ENCODE data around the gene WWOX.

Gene WWOX

DNA sequence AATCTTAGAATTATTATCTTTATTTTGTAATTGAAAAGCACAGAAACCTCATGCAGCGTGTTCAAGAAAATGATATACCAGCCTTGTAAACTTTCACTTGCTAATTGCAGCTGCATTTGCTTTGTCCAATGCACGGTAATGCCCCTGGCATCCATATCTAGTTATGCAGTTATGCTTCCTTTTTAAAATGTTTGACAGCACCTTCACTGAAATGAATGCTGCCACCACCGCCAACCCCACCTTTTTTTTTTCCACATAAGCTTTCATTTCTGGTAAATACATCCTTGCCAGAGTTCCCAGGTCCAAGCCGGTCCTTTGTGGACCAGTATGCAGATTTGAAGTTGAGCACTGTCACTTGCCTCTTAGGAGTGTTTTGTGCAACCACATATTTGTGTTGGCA lies 338.8 kb downstream of the WWOX start:
- Mint-ChIP-seq H3K4me1 (ENCODE audit: low read depth) (no peaks in the 10 kb centered on the region), H3K27me3 (ENCODE audit: low read depth) (no peaks in the 10 kb centered on the region), H3K27ac (no peak overlapping the region)

DNA sequence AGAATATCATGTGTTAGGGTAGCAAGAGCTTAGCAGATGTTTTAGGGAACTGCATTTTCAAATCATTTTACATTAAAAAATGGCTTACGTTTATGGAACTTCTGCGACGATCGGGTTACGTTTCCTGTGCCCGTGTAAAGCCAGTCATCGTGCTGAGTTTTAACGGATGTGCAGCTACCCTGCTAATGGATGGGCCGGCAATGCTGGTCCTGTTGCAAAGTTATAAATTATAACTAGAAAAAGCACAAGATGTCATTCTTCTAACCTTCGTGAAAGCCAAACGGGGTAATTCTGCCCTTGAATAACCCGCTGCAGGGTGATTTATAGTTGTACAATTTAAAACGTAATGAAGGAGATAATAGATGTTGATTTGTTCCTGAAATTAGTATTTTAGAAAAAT lies 339.2 kb downstream of the WWOX start:
- no peak overlapping the region for H3K27ac Mint-ChIP-seq
- H3K9me3 Mint-ChIP-seq: no peaks in the 10 kb centered on the region

More for the DNA sequence above, 338.8 kb downstream of the WWOX start:
- H3K36me3 Mint-ChIP-seq (ENCODE audit: low read depth): no peaks in the 10 kb centered on the region
- no peak overlapping the region for H3K4me3 Mint-ChIP-seq
- no peak for DNase-seq (ENCODE audit: low spot score)
- no peaks in the 10 kb centered on the region for H3K9me3 Mint-ChIP-seq

DNA sequence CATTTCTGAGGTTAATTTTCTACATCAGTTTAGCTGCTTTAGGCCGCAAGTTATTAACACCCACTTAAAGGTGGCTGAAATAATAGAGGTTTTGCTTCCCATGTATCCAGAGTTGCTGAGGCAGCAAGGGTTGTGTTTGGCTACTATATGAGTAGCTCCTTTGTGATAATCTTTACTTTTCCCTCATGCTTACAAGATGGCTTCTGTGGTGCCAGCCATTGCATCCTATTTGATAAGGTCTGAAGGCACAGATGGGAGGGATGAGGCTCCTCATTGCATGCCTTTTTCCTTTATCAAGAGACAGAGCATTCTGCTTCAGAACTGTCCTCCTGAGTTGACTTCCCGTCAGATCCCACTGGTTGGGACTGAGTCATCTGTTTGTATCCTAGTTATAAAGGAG lies 340.2 kb downstream of the WWOX start:
- Mint-ChIP-seq H3K36me3 (ENCODE audit: low read depth) (no peaks in the 10 kb centered on the region), H3K27me3 (ENCODE audit: low read depth) (no peaks in the 10 kb centered on the region)

More for the DNA sequence above, 339.2 kb downstream of the WWOX start:
- H3K4me3 Mint-ChIP-seq: no peak overlapping the region
- DNase-seq (ENCODE audit: low spot score): no peak
- no peaks in the 10 kb centered on the region for H3K27me3 Mint-ChIP-seq (ENCODE audit: low read depth)
- no peaks in the 10 kb centered on the region for H3K4me1 Mint-ChIP-seq (ENCODE audit: low read depth)
- no peaks in the 10 kb centered on the region for H3K36me3 Mint-ChIP-seq (ENCODE audit: low read depth)

DNA sequence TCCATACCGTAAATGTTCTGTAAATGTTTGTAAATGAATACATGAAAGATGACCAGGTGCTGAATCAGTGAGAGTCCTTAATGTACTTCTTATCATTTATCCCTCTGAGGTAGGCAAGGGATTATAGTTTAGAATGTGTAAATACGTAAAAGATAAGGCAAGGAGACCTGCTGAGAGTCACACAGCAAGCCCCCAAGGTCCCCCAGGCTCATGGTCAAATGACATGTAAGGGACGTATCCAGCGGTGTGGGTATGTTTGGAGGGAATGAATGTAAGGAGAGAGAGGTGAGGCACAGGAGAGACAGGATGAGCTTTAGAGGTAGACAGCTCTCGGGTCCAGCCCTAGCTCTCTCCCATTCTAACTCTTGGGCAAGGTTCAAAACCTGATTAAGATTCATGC lies 341.8 kb downstream of the WWOX start:
- Mint-ChIP-seq H3K4me1 (ENCODE audit: low read depth) (peaks cover 1% of the 10 kb centered on the region), H3K27me3 (ENCODE audit: low read depth) (no peaks in the 10 kb centered on the region), H3K9me3 (no peaks in the 10 kb centered on the region), H3K27ac (no peak overlapping the region), H3K36me3 (ENCODE audit: low read depth) (no peaks in the 10 kb centered on the region), H3K4me3 (no peak overlapping the region)
- no peak for DNase-seq (ENCODE audit: low spot score)

More for the DNA sequence above, 340.2 kb downstream of the WWOX start:
- DNase-seq (ENCODE audit: low spot score): no peak
- Mint-ChIP-seq H3K9me3 (no peaks in the 10 kb centered on the region), H3K4me1 (ENCODE audit: low read depth) (peaks cover 1% of the 10 kb centered on the region), H3K4me3 (no peak overlapping the region), H3K27ac (no peak overlapping the region)

DNA sequence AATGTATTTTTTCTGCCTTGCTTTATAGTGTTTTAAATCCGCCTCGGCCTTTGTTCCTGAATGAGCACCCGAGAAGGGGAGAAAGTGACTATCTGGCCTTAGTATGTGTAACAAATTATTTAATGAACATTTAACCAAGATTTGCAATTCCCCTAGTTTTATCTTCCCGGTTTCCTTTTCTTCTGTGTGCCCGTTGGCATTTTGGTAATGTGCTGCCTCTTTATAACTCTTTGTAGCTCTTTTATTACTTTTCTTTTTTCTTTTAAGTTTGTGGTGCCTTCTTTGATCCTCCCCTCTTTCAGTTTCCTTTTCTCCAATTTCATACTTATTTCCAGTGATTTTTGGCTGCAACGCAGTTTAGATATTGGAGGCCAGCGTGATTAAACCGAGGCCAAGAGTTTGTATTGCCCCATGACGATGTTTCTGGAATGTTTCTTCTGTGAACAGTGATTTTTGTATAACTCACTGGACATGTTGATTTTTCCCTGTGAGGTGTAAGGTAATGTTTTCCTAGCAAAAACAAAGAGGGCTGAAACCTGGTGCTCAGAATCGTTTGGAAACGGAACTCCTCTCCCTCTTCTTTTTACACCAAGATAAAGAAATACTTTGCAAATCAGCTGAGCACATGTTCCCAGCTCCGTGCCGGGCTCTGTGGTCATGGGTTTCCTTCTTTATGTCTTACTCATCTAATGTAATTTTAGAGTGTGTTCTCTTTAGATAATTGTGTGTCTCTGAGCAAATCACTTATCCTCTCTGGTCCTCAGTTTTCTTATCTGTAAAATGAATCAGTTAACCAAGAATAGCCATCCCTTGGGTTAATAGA lies 344.3 kb downstream of the WWOX start:
- Mint-ChIP-seq H3K9me3 (no peaks in the 10 kb centered on the region), H3K4me1 (ENCODE audit: low read depth) (peaks cover 1% of the 10 kb centered on the region), H3K27ac (no peak overlapping the region), H3K27me3 (ENCODE audit: low read depth) (no peaks in the 10 kb centered on the region), H3K36me3 (ENCODE audit: low read depth) (no peaks in the 10 kb centered on the region), H3K4me3 (no peak overlapping the region)
- no peak for DNase-seq (ENCODE audit: low spot score)

DNA sequence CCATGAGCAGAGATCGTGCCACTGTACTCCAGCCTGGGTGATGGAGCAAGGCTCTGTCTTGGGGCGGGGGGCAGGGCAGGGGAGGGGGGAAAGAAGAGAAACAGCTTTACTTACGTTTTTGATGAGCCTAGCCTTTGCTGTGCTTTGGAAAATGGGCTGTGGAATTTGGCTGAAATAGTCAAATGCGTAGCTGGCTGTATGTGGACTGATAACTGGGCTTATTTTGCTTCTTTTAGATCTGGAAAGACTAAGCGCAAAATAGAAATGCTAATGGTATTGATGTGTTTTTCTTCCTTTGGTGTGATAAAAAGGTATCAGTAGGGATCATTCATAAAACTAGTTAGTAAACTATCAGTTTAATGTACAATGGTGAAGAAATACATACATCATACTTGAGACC lies 346.4 kb downstream of the WWOX start:
- H3K4me1 Mint-ChIP-seq (ENCODE audit: low read depth): peaks cover 1% of the 10 kb centered on the region
- no peaks in the 10 kb centered on the region for H3K27me3 Mint-ChIP-seq (ENCODE audit: low read depth)
- H3K36me3 Mint-ChIP-seq (ENCODE audit: low read depth): no peaks in the 10 kb centered on the region
- no peak overlapping the region for H3K27ac Mint-ChIP-seq
- no peaks in the 10 kb centered on the region for H3K9me3 Mint-ChIP-seq
- DNase-seq (ENCODE audit: low spot score): no peak
- no peak overlapping the region for H3K4me3 Mint-ChIP-seq

DNA sequence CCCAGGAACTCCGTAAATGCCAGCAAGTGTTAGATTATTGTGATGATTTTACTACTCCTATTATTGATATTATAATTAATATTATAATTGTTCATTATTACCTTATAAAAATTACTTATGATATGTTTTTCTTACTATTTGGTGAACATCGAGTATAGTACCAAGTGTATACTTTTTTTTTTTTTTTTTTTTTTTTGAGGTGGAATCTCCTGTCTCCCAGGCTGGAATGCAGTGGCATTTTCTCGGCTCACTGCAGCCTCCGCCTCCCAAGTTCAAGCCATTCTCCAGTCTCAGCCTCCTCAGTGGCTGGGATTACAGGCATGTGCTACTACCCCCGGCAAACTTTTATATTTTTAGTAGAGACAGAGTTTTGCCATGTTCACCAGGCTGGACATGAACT lies 347.0 kb downstream of the WWOX start:
- DNase-seq (ENCODE audit: low spot score): no peak
- H3K36me3 Mint-ChIP-seq (ENCODE audit: low read depth): no peaks in the 10 kb centered on the region
- H3K4me3 Mint-ChIP-seq: no peak overlapping the region
- H3K27ac Mint-ChIP-seq: no peak overlapping the region
- peaks cover 1% of the 10 kb centered on the region for H3K4me1 Mint-ChIP-seq (ENCODE audit: low read depth)
- H3K9me3 Mint-ChIP-seq: no peaks in the 10 kb centered on the region
- no peaks in the 10 kb centered on the region for H3K27me3 Mint-ChIP-seq (ENCODE audit: low read depth)

DNA sequence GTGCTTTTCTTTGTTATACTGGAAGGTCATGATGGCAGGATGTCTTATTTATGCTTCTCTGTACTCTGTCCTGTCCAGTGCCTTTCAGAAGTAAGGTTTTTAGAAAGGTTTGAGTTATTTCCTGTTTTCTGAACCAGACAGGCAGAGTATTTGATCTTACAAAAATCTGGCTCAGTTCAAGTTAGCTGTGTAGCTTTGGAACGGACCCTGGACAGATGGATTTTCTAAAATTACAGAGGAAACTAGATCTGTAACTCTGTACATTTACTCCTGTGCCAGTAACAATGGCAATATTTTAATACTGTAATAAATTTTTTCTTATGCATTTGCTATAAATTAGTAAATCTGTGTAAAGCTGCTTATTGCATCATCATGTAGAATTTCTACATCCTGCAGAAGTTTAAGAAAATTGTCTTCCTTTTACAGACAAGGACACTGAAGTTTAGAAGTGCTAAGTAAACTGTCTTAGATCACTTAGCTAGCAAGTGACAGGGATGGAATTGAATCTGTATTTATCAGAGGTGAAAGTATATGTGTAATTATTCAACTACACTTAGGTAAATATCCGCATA lies 347.6 kb downstream of the WWOX start:
- no peak for DNase-seq (ENCODE audit: low spot score)
- Mint-ChIP-seq H3K27me3 (ENCODE audit: low read depth) (no peaks in the 10 kb centered on the region), H3K36me3 (ENCODE audit: low read depth) (no peaks in the 10 kb centered on the region), H3K4me3 (no peak overlapping the region), H3K9me3 (no peaks in the 10 kb centered on the region), H3K27ac (no peak overlapping the region), H3K4me1 (ENCODE audit: low read depth) (peaks cover 1% of the 10 kb centered on the region)

DNA sequence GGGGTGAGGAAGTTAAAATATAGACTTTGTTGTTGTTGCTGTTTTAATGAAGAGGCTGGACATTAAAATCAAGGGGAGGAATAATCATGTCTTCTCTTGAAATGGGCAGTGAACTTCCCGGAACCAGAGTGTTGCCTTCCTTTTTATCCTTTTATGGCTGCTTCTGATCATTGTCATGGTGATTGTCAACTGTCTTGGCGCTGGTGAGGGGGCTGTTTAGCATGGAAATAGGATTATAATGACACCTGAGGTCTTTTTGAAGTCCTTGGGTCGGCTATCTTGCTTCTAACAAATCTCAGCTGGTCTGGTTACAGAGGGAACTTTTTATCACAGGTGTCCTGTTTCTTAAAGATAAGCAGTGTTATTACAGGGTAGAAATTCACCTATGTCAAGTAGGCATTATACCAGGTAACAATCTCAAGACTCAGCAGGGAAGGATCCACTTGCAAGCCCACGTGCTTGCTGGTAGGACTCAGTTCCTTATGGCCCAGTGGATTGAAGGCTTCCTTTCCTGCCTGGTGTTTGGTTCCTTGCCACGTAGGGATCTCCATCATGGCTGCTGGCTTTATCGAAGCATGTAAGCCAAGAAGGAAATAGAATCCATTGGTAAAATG lies 349.3 kb downstream of the WWOX start:
- no peaks in the 10 kb centered on the region for H3K9me3 Mint-ChIP-seq
- DNase-seq (ENCODE audit: low spot score): no peak
- no peak overlapping the region for H3K27ac Mint-ChIP-seq
- H3K4me1 Mint-ChIP-seq (ENCODE audit: low read depth): peaks cover under 1% of the 10 kb centered on the region
- no peak overlapping the region for H3K4me3 Mint-ChIP-seq
- H3K27me3 Mint-ChIP-seq (ENCODE audit: low read depth): no peaks in the 10 kb centered on the region
- no peaks in the 10 kb centered on the region for H3K36me3 Mint-ChIP-seq (ENCODE audit: low read depth)

DNA sequence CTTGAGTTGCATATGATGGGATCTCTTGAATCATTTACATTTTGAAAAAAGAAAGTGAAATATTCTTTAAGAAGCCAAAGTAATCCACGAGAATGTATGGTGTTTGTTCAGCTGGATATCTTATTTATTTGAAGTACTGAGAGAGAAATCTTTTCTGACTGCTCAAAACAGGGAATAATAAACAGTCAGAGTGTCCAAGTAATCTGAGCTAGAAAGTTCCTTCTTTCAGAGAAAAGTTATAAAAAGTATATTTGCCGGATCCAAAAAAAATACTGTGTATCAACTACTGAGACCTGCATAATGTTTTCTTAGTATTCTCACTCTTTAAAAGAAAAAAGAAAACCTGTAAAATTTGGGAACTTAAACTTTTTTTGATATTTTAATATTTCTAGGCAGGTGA lies 350.8 kb downstream of the WWOX start:
- no peak overlapping the region for H3K27ac Mint-ChIP-seq
- H3K36me3 Mint-ChIP-seq (ENCODE audit: low read depth): no peaks in the 10 kb centered on the region
- H3K4me1 Mint-ChIP-seq (ENCODE audit: low read depth): no peaks in the 10 kb centered on the region
- DNase-seq (ENCODE audit: low spot score): no peak
- H3K9me3 Mint-ChIP-seq: no peaks in the 10 kb centered on the region
- no peaks in the 10 kb centered on the region for H3K27me3 Mint-ChIP-seq (ENCODE audit: low read depth)
- H3K4me3 Mint-ChIP-seq: no peak overlapping the region

DNA sequence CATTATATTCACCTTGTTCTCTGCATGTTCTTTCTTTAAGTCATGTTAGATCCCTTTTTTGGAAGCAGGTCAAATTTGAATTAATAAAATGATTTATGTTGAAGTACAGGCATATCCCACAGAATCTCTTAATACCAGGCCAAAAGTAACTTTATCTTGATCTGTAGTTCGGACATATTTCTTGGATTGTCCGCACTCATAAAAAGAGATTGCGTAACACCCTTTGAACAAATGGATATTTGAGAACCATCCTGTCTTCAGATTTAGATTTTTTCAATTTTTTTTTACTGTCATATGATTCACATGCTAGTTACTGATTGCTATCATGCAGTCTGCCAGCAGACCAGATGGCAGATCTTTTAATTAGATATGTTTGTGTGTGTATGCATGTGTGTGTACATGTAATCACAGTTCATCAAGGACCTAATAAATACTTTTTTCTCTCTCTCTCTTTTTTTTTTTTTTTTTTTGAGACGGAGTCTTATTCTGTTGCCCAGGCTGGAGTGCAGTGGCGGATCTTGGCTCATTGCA lies 352.6 kb downstream of the WWOX start:
- H3K27ac Mint-ChIP-seq: no peak overlapping the region
- no peak overlapping the region for H3K4me3 Mint-ChIP-seq
- DNase-seq (ENCODE audit: low spot score): no peak
- no peaks in the 10 kb centered on the region for H3K9me3 Mint-ChIP-seq
- no peaks in the 10 kb centered on the region for H3K36me3 Mint-ChIP-seq (ENCODE audit: low read depth)
- H3K4me1 Mint-ChIP-seq (ENCODE audit: low read depth): no peaks in the 10 kb centered on the region
- no peaks in the 10 kb centered on the region for H3K27me3 Mint-ChIP-seq (ENCODE audit: low read depth)

DNA sequence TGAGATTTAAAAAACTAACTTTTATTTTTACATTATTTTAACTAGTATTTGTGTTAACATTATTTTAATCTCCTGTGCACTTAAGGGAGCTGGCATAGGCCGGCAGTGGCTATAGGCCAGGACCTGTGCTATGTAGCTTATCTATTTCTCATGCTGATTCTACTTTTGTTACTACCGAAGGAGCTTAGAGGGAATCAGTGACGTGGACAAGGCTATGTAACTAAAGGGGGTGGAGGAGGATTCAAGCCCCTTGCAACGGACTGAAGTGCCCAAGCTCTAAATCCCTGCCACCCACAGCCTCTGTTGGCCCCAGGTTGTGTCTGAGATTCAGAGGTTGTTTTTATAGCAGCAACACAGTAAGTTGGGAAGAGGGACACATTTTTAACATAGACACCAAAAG lies 356.4 kb downstream of the WWOX start:
- H3K4me1 Mint-ChIP-seq (ENCODE audit: low read depth): no peaks in the 10 kb centered on the region
- H3K27me3 Mint-ChIP-seq (ENCODE audit: low read depth): no peaks in the 10 kb centered on the region
- H3K36me3 Mint-ChIP-seq (ENCODE audit: low read depth): no peaks in the 10 kb centered on the region
- no peak overlapping the region for H3K4me3 Mint-ChIP-seq
- DNase-seq (ENCODE audit: low spot score): no peak
- no peaks in the 10 kb centered on the region for H3K9me3 Mint-ChIP-seq
- H3K27ac Mint-ChIP-seq: no peak overlapping the region

DNA sequence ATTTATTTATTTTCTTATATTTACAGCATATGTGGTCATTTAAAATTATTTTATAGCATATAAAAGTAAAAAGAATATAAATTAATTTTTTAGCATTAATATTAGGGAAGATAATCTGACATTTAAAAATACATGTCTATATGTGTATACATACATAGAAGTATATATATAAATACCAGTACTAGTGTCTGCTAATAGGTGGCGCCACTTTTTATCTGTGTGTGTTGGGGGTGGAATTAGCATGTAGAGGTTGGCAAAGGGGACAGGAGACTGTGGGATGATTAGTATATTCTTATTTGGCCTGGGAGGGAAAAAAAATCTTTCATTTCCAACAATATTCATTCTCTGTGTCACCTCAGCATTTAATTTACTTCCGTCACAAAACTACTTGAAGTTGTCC lies 359.1 kb downstream of the WWOX start:
- H3K27ac Mint-ChIP-seq: no peak overlapping the region
- no peaks in the 10 kb centered on the region for H3K27me3 Mint-ChIP-seq (ENCODE audit: low read depth)
- no peak overlapping the region for H3K4me3 Mint-ChIP-seq
- no peak for DNase-seq (ENCODE audit: low spot score)
- no peaks in the 10 kb centered on the region for H3K36me3 Mint-ChIP-seq (ENCODE audit: low read depth)
- H3K4me1 Mint-ChIP-seq (ENCODE audit: low read depth): no peaks in the 10 kb centered on the region
- no peaks in the 10 kb centered on the region for H3K9me3 Mint-ChIP-seq

DNA sequence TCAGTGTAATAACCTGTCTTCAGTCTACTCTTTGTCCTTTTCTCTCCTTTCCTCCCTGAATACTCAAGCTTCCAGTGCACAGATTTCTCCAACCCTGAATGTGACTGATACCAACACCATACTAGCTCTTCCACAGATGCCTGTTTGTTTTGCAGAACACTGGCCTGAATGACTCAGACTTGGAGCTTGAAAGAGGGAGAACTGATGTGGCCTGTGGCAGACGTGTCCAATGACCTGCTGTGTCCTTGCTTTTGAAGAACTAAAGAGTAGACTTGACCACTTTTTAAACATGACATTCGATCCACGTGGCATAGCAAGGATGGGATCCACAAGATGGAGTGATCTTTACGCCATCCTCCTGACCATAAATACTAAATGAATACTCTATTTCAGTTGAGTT lies 361.0 kb downstream of the WWOX start:
- H3K9me3 Mint-ChIP-seq: no peaks in the 10 kb centered on the region
- H3K27ac Mint-ChIP-seq: no peak overlapping the region
- H3K4me3 Mint-ChIP-seq: no peak overlapping the region
- H3K27me3 Mint-ChIP-seq (ENCODE audit: low read depth): no peaks in the 10 kb centered on the region
- DNase-seq (ENCODE audit: low spot score): no peak
- H3K4me1 Mint-ChIP-seq (ENCODE audit: low read depth): no peaks in the 10 kb centered on the region
- H3K36me3 Mint-ChIP-seq (ENCODE audit: low read depth): no peaks in the 10 kb centered on the region
